ENCODE results near the gene MAN1A2. TPM values are rescaled to one million over a fixed set of nuclear protein-coding genes. Genes with fewer than 3 reads are reported as not detected.

Gene MAN1A2
- polyA plus RNA-seq, 3 donors = 4.0 to 10.5 (median 7.2) TPM

- Mint-ChIP-seq H3K36me3 (peaks cover 0 to 6% of the 10 kb centered on the region in 2 donors), H3K27me3 (ENCODE audit: low read depth in 3 of 3) (no peaks in the 10 kb centered on the region), H3K4me3 (no peak overlapping the region), H3K4me1 (peaks cover 15% of the 10 kb centered on the region), H3K27ac (no peak overlapping the region), H3K9me3 (no peaks in the 10 kb centered on the region)
- H2AFZ ChIP-seq (ENCODE audit: insufficient read depth, low read depth, low read length, poor library complexity, severe bottlenecking) = no peak overlapping the region
- intact Hi-C loops (cut with micrococcal nuclease) = no loop called here
- H3K27ac ChIP-seq (ENCODE audit: low read depth in 1 of 2, low read length in 2 of 2) = no peak overlapping the region
- peaks cover 54% of the 10 kb centered on the region for H3K79me2 ChIP-seq (ENCODE audit: insufficient read depth, low read length)
- H3K4me2 ChIP-seq (replicated peaks; ENCODE audit: extremely low read depth, low read length, poor library complexity, severe bottlenecking) = no peak overlapping the region
- no peaks in the 10 kb centered on the region for H3K4me1 ChIP-seq (ENCODE audit: control insufficient read depth in 1 of 2, insufficient read depth in 2 of 2, low read length in 2 of 2)
- no peaks in the 10 kb centered on the region for H3K9me3 ChIP-seq (replicated peaks in 1 of 2; ENCODE audit: control insufficient read depth in 1 of 2, insufficient read depth in 1 of 2, low read length in 2 of 2)
- no peaks in the 10 kb centered on the region for H3K36me3 ChIP-seq (replicated peaks in 1 of 2; ENCODE audit: control insufficient read depth in 1 of 2, insufficient read depth in 2 of 2, low read length in 2 of 2)
- no peak for DNase-seq
- WGBS (ENCODE audit: insufficient coverage) = no CpG with 5 or more reads among the region's 1 CpG
- H4K20me1 ChIP-seq (ENCODE audit: insufficient read depth, low read length) = peaks cover 61% of the 10 kb centered on the region
- H3K4me3 ChIP-seq (replicated peaks in 1 of 3; ENCODE audit: low read depth in 2 of 3, low read length in 3 of 3) = no peak overlapping the region
- no peak for TF ChIP-seq CTCF (IDR thresholded peaks at IDR 0.05)
- no peak overlapping the region for H3K9ac ChIP-seq (ENCODE audit: insufficient read depth, low read length, poor library complexity, severe bottlenecking)
- H3K27me3 ChIP-seq (ENCODE audit: control insufficient read depth in 2 of 2, insufficient read depth in 2 of 2, low read length in 2 of 2) = no peaks in the 10 kb centered on the region
Measured at GRCh38 chr1:117389779-117390178, 22.5 kb downstream of the MAN1A2 start.

- H3K9me3 ChIP-seq (replicated peaks in 1 of 2; ENCODE audit: control insufficient read depth in 1 of 2, insufficient read depth in 1 of 2, low read length in 2 of 2) = no peaks in the 10 kb centered on the region
- peaks cover 7% of the 10 kb centered on the region for H3K4me1 Mint-ChIP-seq
- H3K27ac Mint-ChIP-seq = no peak overlapping the region
- peaks cover 51% of the 10 kb centered on the region for H4K20me1 ChIP-seq (ENCODE audit: insufficient read depth, low read length)
- TF ChIP-seq CTCF (IDR thresholded peaks at IDR 0.05) = no peak
- H3K4me1 ChIP-seq (ENCODE audit: control insufficient read depth in 1 of 2, insufficient read depth in 2 of 2, low read length in 2 of 2) = no peaks in the 10 kb centered on the region
- peaks cover 0 to 6% of the 10 kb centered on the region in 2 donors for H3K36me3 Mint-ChIP-seq
- H3K27me3 ChIP-seq (ENCODE audit: control insufficient read depth in 2 of 2, insufficient read depth in 2 of 2, low read length in 2 of 2) = no peaks in the 10 kb centered on the region
- H3K4me2 ChIP-seq (replicated peaks; ENCODE audit: extremely low read depth, low read length, poor library complexity, severe bottlenecking) = no peak overlapping the region
- no peak overlapping the region for H3K27ac ChIP-seq (ENCODE audit: low read depth in 1 of 2, low read length in 2 of 2)
- H3K9ac ChIP-seq (ENCODE audit: insufficient read depth, low read length, poor library complexity, severe bottlenecking) = no peak overlapping the region
- H3K27me3 Mint-ChIP-seq (ENCODE audit: low read depth in 3 of 3) = no peaks in the 10 kb centered on the region
- H3K4me3 Mint-ChIP-seq = no peak overlapping the region
- no peak overlapping the region for H2AFZ ChIP-seq (ENCODE audit: insufficient read depth, low read depth, low read length, poor library complexity, severe bottlenecking)
- 57% methylated on average over 1 of the region's 1 CpG for WGBS (ENCODE audit: insufficient coverage)
- H3K79me2 ChIP-seq (ENCODE audit: insufficient read depth, low read length) = peaks cover 39% of the 10 kb centered on the region
- H3K36me3 ChIP-seq (replicated peaks in 1 of 2; ENCODE audit: control insufficient read depth in 1 of 2, insufficient read depth in 2 of 2, low read length in 2 of 2) = no peaks in the 10 kb centered on the region
- no peak for DNase-seq
- H3K4me3 ChIP-seq (replicated peaks in 1 of 3; ENCODE audit: low read depth in 2 of 3, low read length in 3 of 3) = no peak overlapping the region
- intact Hi-C loops (cut with micrococcal nuclease) = no loop called here
- H3K9me3 Mint-ChIP-seq = no peaks in the 10 kb centered on the region
Measured at GRCh38 chr1:117392771-117393170, 25.5 kb downstream of the MAN1A2 start.
